GM12878 (cell line): ENCODE data around the gene TRIM8. TPM values are rescaled to one million over a fixed set of nuclear protein-coding genes. Genes with fewer than 3 reads are reported as not detected.

Experiments used
- ATAC-seq: fragments of 200-7000 bp; cut with Tn5 transposase; 3 replicates; pipeline ENCODE4 v1.9.1; 2020; ENCODE audit warnings: mild to moderate bottlenecking, moderate library complexity
- BruUV-seq: library from RNA; stranded (reverse); fragments of 400-500 nt; replicated peaks from 2 replicates; lab custom pipeline; 2021; lab: Mats Ljungman, UMichigan
- CTCF ChIA-PET: fragments of 300-600 bp; sonication (Branson Sonifier 250); formaldehyde crosslinking; extraction: SDS; loops from one replicate; lab custom pipeline; 2021; ENCODE audit warnings: inconsistent platforms; lab: Yijun Ruan, JAX
- POLR2A ChIA-PET: fragments of 350-600 bp; formaldehyde crosslinking; extraction: SDS; loops from one replicate; lab custom pipeline; 2021; ENCODE audit warnings: inconsistent platforms; lab: Charles Lee
- RAD21 ChIA-PET: fragments of 300-600 bp; sonication (Branson Sonifier 250); formaldehyde crosslinking; loops from one replicate; lab custom pipeline; 2023; ENCODE audit warnings: antibody characterized with exemption; ENCODE audit not compliant: unreplicated experiment; lab: Charles Lee
- SMC1A ChIA-PET: fragments of 300-600 bp; sonication (Branson Sonifier 250); formaldehyde crosslinking; loops from one replicate; lab custom pipeline; 2023; ENCODE audit not compliant: unreplicated experiment, uncharacterized antibody; lab: Charles Lee
- DNase-seq: peaks from one replicate; pipeline ENCODE4 v3.0.0-alpha.2; 2011; ENCODE audit warnings: low read depth, low spot score
- FAIRE-seq: peaks from 3 replicates; lab custom pipeline; 2011; peaks lifted over from hg19 to GRCh38; lab: Jason Lieb, UNC
- H2AFZ ChIP-seq: 2 replicates; pipeline ENCODE4 v1.6.0; 2011; ENCODE audit warnings: low read depth, low read length, control low read depth; ENCODE audit not compliant: control insufficient read depth
- H3K27ac ChIP-seq: 2 replicates; pipeline ENCODE4 v1.5.1; 2011; ENCODE audit warnings: control low read depth; ENCODE audit not compliant: control insufficient read depth, insufficient read depth
- H3K27me3 ChIP-seq, 2 experiments: replicated peaks in 1 of 2; 2 replicates each; pipeline versions ENCODE4 v1.6.0 to v1.6.1; 2011; ENCODE audit warnings: low read length in 1 of 2; ENCODE audit not compliant: control insufficient read depth in 2 of 2, insufficient read depth in 2 of 2
- H3K36me3 ChIP-seq, 2 experiments: 2 replicates each; pipeline ENCODE4 v1.5.1; 2011; ENCODE audit warnings: low read length in 1 of 2; ENCODE audit not compliant: control insufficient read depth in 2 of 2, insufficient read depth in 2 of 2
- H3K4me1 ChIP-seq: 2 replicates; pipeline ENCODE4 v1.6.1; 2011; ENCODE audit warnings: mild to moderate bottlenecking, low read length, moderate library complexity, mixed read lengths; ENCODE audit not compliant: control insufficient read depth, insufficient read depth
- H3K4me2 ChIP-seq: 2 replicates; pipeline ENCODE4 v1.6.0; 2011; ENCODE audit warnings: control low read depth; ENCODE audit not compliant: control insufficient read depth, insufficient read depth
- H3K4me3 ChIP-seq: fragments of 200-600 bp; sonication (generic); 2 replicates; pipeline ENCODE4 v1.5.1; 2016
- H3K79me2 ChIP-seq: 2 replicates; pipeline ENCODE4 v1.6.0; 2011; ENCODE audit warnings: low read length; ENCODE audit not compliant: control insufficient read depth, insufficient read depth
- H3K9ac ChIP-seq: 2 replicates; pipeline ENCODE4 v1.8.0; 2011; ENCODE audit warnings: low read length, control low read depth, mixed read lengths; ENCODE audit not compliant: control insufficient read depth, insufficient read depth
- H3K9me3 ChIP-seq: replicated peaks from 3 replicates; pipeline ENCODE4 v1.5.1; 2011; ENCODE audit warnings: mild to moderate bottlenecking, low read length; ENCODE audit not compliant: control insufficient read depth, insufficient read depth
- H4K20me1 ChIP-seq: 2 replicates; pipeline ENCODE4 v1.6.0; 2011; ENCODE audit not compliant: control insufficient read depth, insufficient read depth
- BACH1 ChIP-seq: fragments of 450-650 bp; IDR thresholded peaks from 2 replicates; pipeline ENCODE4 v1.6.1; 2017; ENCODE audit warnings: mild to moderate bottlenecking, borderline replicate concordance
- CHD4 ChIP-seq: fragments of 200-600 bp; sonication (generic); IDR thresholded peaks from 2 replicates; pipeline ENCODE4 v1.6.1; 2016; ENCODE audit warnings: mild to moderate bottlenecking
- DPF2 ChIP-seq: fragments of 450-650 bp; IDR thresholded peaks from 2 replicates; pipeline ENCODE4 v1.6.1; 2017; ENCODE audit warnings: mild to moderate bottlenecking
- KDM1A ChIP-seq: fragments of 200-600 bp; sonication (generic); IDR thresholded peaks from 2 replicates; pipeline ENCODE4 v1.6.1; 2016; ENCODE audit warnings: borderline replicate concordance
- LARP7 ChIP-seq: fragments of 450-650 bp; IDR thresholded peaks from 2 replicates; pipeline ENCODE4 v1.6.1; 2017; ENCODE audit warnings: mild to moderate bottlenecking
- NFYB ChIP-seq: IDR thresholded peaks from 2 replicates; pipeline ENCODE4 v1.6.1; 2011; ENCODE audit warnings: low read depth, mild to moderate bottlenecking, low read length, improper control_type of control experiment, moderate library complexity; ENCODE audit not compliant: insufficient read depth
- PML ChIP-seq: IDR thresholded peaks from 2 replicates; pipeline ENCODE4 v1.6.1; 2012; ENCODE audit warnings: low read length, inconsistent platforms
- SMARCA5 ChIP-seq: fragments of 450-650 bp; IDR thresholded peaks from 2 replicates; pipeline ENCODE4 v1.6.1; 2017; ENCODE audit warnings: mild to moderate bottlenecking
- SRF ChIP-seq, 2 experiments: IDR thresholded peaks; 2 replicates each; pipeline ENCODE4 v1.6.1; 2011; ENCODE audit warnings: low read depth in 2 of 2, low read length in 2 of 2, mild to moderate bottlenecking in 1 of 2, moderate library complexity in 1 of 2
- WGBS: methylation state at CpG from one replicate; pipeline ENCODE4 v1.1.6; 2016; ENCODE audit warnings: low lambda C conversion rate; ENCODE audit not compliant: insufficient replicate concordance, insufficient coverage; ENCODE audit errors: missing lambda C conversion rate; 5-methylcytosine and 5-hydroxymethylcytosine counted together
- in situ Hi-C: fragments of 300-500 bp; cut with MboI; formaldehyde crosslinking; loops from 9 replicates; pipeline ENCODE4 v1.14.3; 2018; ENCODE audit warnings: mixed read lengths
- intact Hi-C: fragments of 100-400 bp; cut with micrococcal nuclease; formaldehyde crosslinking; loops from one replicate; pipeline ENCODE4 v1.14.2; 2022; ENCODE audit not compliant: unreplicated experiment
- polyA plus RNA-seq, 11 experiments: library from polyadenylated mRNA; depleted of rRNA in 4 of 11; unstranded in 6 of 11; stranded (reverse) in 5 of 11; fragments of >200 nt; fragmentation: Nextera tagmentation in 4 of 11; fragmentation: Illumina TruSeq in 1 of 11; extraction: Ambion mirVana in 4 of 11; extraction: Trizol in 1 of 11; gene quantifications; 1 replicate in 1 of 11; 2 replicates in 10 of 11; pipeline versions ENCODE4 v1.2.1 to v1.2.3, GENCODE V29; 2011 to 2016; ENCODE audit warnings: inconsistent platforms in 2 of 11, missing spikeins in 2 of 11, low read depth in 1 of 11
- total RNA-seq, 4 experiments: library from RNA; depleted of rRNA in 3 of 4; stranded (reverse); fragments of >200 nt in 3 of 4; fragmentation: Illumina TruSeq in 1 of 4; extraction: Trizol in 1 of 4; gene quantifications; 2 replicates each; pipeline versions ENCODE4 v1.2.1 to v1.2.3, GENCODE V29; 2013 to 2021
- TF ChIP-seq, protein P1 (sequence below): IDR thresholded peaks from 2 replicates; pipeline ENCODE4 v1.6.1; 2011; ENCODE audit warnings: borderline replicate concordance, low read depth, mild to moderate bottlenecking, moderate library complexity, mixed read lengths, low read length; ENCODE audit not compliant: insufficient read depth; ENCODE audit errors: extremely low read length
- TF ChIP-seq, protein P2 (sequence below): fragments of 450-650 bp; formaldehyde crosslinking; IDR thresholded peaks from 2 replicates; pipeline ENCODE4 v1.4.0; 2022; ENCODE audit warnings: mild to moderate bottlenecking, moderate library complexity

TRIM8 gene
- total and polyA plus RNA-seq, 10 of the 15 experiments (the other 5 are each of a cell fraction or from before 2014, with no cell fraction given): 7.9 to 53.2 (median 24.6) TPM

DNA sequence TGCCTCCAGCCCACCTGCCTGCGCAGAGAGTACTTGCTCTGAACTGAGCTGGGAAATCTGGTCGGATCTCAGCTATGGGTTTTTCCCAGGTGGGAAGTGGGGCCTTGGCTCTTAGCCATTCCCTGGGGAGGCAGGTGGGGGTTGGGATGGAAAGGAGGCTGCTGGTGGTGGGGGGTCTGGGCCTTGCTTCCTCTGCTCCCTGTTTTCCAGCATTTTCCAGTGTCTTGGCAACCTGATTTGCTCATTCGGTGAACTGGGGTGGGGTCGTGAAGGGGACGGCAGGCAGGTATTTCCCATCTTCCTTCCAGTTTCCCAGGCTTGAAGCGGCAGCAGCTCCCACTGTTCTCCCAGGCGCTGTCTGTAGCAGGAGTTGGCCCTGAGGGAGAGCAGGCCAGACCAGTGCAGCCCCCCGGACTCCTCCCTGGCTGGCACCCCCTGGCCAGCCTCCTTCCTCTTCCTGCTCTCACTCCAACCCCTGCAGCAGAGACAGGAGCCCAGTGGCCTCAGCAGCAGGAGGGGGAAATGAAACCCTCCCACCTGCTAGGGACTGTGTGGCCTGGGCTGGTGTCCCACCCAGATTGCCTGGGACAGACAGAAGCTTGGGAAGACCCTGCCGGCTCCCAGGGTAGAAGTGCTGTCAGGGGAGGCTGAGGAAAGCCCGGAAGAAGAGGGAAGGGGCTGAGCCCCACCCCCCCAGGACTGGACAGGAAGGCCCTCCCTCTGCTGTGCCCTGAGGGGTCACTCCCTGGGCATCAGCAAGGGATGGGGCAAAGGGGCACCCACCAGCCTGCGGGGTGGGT lies 6.6 kb downstream of the TRIM8 start (continued):
- TF ChIP-seq LARP7 (no peak; the same call in 1 of the 2 replicates), SMARCA5 (0 out of 2 replicates have a peak, but pooled peaks have one; percentile 2), CHD4 (no peak)
- TF ChIP-seq, all 136 proteins: peak for 17

DNA sequence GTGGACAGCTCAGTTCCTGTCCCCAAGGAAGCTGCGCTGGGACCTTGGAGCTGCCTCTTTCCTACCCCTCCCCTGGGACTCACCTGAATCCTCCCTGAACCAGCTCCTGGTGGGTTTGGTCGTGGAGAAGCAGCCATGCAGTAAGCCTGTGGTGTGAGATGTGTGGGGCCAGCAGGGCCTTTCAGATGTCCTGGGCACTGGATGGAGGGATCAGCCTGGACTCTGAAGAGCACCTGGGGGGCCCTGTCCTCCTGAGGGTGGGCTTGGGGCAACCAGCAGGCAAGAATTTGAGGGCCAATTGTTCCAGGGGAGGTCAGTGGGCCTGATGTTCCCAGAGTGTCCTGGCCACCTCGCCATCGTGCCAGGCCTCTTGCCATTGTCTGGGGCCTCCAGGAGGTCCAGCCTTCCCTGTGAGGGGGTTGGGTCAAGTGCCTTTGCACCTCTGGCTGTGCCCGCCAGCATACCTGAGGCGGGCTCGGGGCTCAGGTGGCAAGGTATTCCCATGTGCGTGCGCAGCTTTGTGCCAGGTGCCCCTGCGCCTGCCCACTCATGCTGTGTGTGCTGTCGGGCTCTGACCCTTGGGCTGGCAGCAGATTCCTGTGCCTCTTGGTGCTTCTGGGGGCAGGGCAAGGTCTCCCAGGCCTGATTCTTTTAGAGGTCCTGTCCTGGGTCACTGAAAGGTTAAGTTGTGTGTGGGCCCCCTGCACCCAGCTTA lies 7.3 kb downstream of the TRIM8 start:
- H3K36me3 ChIP-seq: peaks cover 27% of the 10 kb centered on the region in 2 experiments
- SMC1A ChIA-PET: interaction anchor here (0.8 to 9.3 kb wide), 9 partner anchors 9 to 219 kb away, joined by 3 to 103 read pairs (median 5); partner anchors contain the start of genes ARL3, CUEDC2 and SFXN2
- peak overlapping the region; percentile 68 for H3K9ac ChIP-seq
- FAIRE-seq (no peak), DNase-seq (no peak), ATAC-seq (peak; percentile 2; the same call in 2 of the 3 replicates)
- in situ Hi-C loops (no loop called here), intact Hi-C loops (no loop called here)
- no peaks in the 10 kb centered on the region for H3K9me3 ChIP-seq
- H3K4me1 ChIP-seq: peaks cover 64% of the 10 kb centered on the region
- peak overlapping the region; percentile 96 for H3K27ac ChIP-seq
- peak overlapping the region; percentile 62 for H3K4me3 ChIP-seq
- H4K20me1 ChIP-seq: no peaks in the 10 kb centered on the region
- H3K4me2 ChIP-seq: peak overlapping the region; percentile 98
- POLR2A ChIA-PET: interaction anchor here (0.6 to 14.1 kb wide), 9 partner anchors 10 to 365 kb away, joined by 3 to 151 read pairs (median 9); partner anchors contain the start of genes ARL3 and SFXN2
- H3K27me3 ChIP-seq: no peaks in the 10 kb centered on the region
- RAD21 ChIA-PET: interaction anchor here (0.7 to 7.1 kb wide), 10 partner anchors 9 to 228 kb away, joined by 3 to 81 read pairs (median 8); partner anchors contain the start of genes ARL3, SFXN2, SUFU and WBP1L
- CTCF ChIA-PET: interaction anchor here (0.7 to 13.5 kb wide), 9 partner anchors 9 to 368 kb away, joined by 3 to 128 read pairs (median 6); partner anchors contain the start of gene SUFU
- H2AFZ ChIP-seq: no peak overlapping the region
- WGBS: under 1% methylated on average over 11 of the region's 11 CpGs
- H3K79me2 ChIP-seq: peaks cover 71% of the 10 kb centered on the region
- TF ChIP-seq PML (no peak), NFYB (no peak), BACH1 (no peak), LARP7 (0 out of 2 replicates have a peak, but pooled peaks have one; percentile 9), DPF2 (no peak), KDM1A (no peak), SRF (IDR thresholded peaks at IDR 0.05; ENCODE audit: low read depth in 2 of 2, low read length in 2 of 2) (0 out of 4 replicates have a peak, but pooled peaks of 1 of the 2 experiments have one; percentile 11), SMARCA5 (peak; percentile 14; the same call in 1 of the 2 replicates)
- TF ChIP-seq, protein P1, sequence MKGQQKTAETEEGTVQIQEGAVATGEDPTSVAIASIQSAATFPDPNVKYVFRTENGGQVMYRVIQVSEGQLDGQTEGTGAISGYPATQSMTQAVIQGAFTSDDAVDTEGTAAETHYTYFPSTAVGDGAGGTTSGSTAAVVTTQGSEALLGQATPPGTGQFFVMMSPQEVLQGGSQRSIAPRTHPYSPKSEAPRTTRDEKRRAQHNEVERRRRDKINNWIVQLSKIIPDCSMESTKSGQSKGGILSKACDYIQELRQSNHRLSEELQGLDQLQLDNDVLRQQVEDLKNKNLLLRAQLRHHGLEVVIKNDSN: no peak
- TF ChIP-seq, protein P2, sequence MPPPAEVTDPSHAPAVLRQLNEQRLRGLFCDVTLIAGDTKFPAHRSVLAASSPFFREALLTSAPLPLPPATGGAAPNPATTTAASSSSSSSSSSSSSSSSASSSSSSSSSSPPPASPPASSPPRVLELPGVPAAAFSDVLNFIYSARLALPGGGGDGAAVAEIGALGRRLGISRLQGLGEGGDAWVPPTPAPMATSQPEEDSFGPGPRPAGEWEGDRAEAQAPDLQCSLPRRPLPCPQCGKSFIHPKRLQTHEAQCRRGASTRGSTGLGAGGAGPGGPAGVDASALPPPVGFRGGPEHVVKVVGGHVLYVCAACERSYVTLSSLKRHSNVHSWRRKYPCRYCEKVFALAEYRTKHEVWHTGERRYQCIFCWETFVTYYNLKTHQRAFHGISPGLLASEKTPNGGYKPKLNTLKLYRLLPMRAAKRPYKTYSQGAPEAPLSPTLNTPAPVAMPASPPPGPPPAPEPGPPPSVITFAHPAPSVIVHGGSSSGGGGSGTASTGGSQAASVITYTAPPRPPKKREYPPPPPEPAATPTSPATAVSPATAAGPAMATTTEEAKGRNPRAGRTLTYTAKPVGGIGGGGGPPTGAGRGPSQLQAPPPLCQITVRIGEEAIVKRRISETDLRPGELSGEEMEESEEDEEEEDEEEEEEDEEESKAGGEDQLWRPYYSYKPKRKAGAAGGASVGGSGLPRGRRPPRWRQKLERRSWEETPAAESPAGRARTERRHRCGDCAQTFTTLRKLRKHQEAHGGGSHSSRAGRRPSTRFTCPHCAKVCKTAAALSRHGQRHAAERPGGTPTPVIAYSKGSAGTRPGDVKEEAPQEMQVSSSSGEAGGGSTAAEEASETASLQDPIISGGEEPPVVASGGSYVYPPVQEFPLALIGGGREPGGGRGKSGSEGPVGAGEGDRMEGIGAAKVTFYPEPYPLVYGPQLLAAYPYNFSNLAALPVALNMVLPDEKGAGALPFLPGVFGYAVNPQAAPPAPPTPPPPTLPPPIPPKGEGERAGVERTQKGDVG (CRISPR knock-in tag): no peak
- no TSS peak for BruUV-seq
